IMR-90 (cell line): ENCODE results near the gene SYS1. TPM values are rescaled to one million over a fixed set of nuclear protein-coding genes. Genes with fewer than 3 reads are reported as not detected.

Experiments used
- ATAC-seq: fragments of 200-7000 bp; cut with Tn5 transposase; 2 replicates; pipeline ENCODE4 v1.9.1; 2020; ENCODE audit warnings: low read depth, mild to moderate bottlenecking, moderate library complexity
- BruUV-seq: library from RNA; stranded (reverse); fragments of 400-500 nt; replicated peaks from 2 replicates; lab custom pipeline; 2021; lab: Mats Ljungman, UMichigan
- CTCF ChIA-PET: fragments of 300-600 bp; formaldehyde crosslinking; extraction: SDS; loops from one replicate; lab custom pipeline; 2021; ENCODE audit warnings: antibody characterized with exemption; lab: Yijun Ruan, JAX
- POLR2A ChIA-PET: fragments of 300-600 bp; sonication (Branson Sonifier 250); formaldehyde crosslinking; loops from one replicate; lab custom pipeline; 2022; ENCODE audit warnings: antibody characterized with exemption; ENCODE audit not compliant: unreplicated experiment; lab: Charles Lee
- DNase-seq: peaks from one replicate; pipeline ENCODE4 v3.0.0; 2013
- H2AFZ ChIP-seq: replicated peaks from 2 replicates; pipeline ENCODE3; 2013; ENCODE audit warnings: low read length, mild to moderate bottlenecking; ENCODE audit not compliant: poor library complexity
- H2AK5ac ChIP-seq: 2 replicates; pipeline ENCODE4 v1.6.1; 2013; ENCODE audit warnings: low read depth, low read length, inconsistent platforms
- H2AK9ac ChIP-seq: replicated peaks from 2 replicates; pipeline ENCODE3; 2013; ENCODE audit warnings: mild to moderate bottlenecking, low read depth, low read length, moderate library complexity; ENCODE audit not compliant: poor library complexity
- H2BK120ac ChIP-seq: 2 replicates; pipeline ENCODE4 v1.6.1; 2013; ENCODE audit warnings: low read depth, low read length, inconsistent platforms
- H2BK15ac ChIP-seq: 3 replicates; pipeline ENCODE4 v1.6.1; 2013; ENCODE audit warnings: low read depth, low read length, inconsistent platforms
- H2BK20ac ChIP-seq: 2 replicates; pipeline ENCODE4 v1.6.1; 2013; ENCODE audit warnings: low read depth, mild to moderate bottlenecking, inconsistent platforms, low read length, moderate library complexity
- H2BK5ac ChIP-seq: 2 replicates; pipeline ENCODE4 v1.6.1; 2013; ENCODE audit warnings: mild to moderate bottlenecking, low read depth, low read length, inconsistent platforms; ENCODE audit not compliant: poor library complexity, severe bottlenecking
- H3K14ac ChIP-seq: replicated peaks from 2 replicates; pipeline ENCODE4 v1.6.1; 2013; ENCODE audit warnings: low read depth, low read length, inconsistent platforms
- H3K18ac ChIP-seq: 2 replicates; pipeline ENCODE4 v1.6.1; 2013; ENCODE audit warnings: low read depth, low read length, control low read depth
- H3K23ac ChIP-seq: 2 replicates; pipeline ENCODE4 v1.6.1; 2013; ENCODE audit warnings: low read depth, low read length, inconsistent platforms
- H3K27ac ChIP-seq: 2 replicates; pipeline ENCODE4 v1.5.1; 2013; ENCODE audit warnings: mild to moderate bottlenecking, control low read depth, low read length; ENCODE audit not compliant: insufficient read depth
- H3K27me3 ChIP-seq: 2 replicates; pipeline ENCODE4 v1.6.1; 2013; ENCODE audit warnings: low read length; ENCODE audit not compliant: control insufficient read depth, insufficient read depth
- H3K36me3 ChIP-seq: 2 replicates; pipeline ENCODE4 v1.6.1; 2013; ENCODE audit warnings: low read length, mixed read lengths; ENCODE audit not compliant: control insufficient read depth, insufficient read depth
- H3K4ac ChIP-seq: 2 replicates; pipeline ENCODE4 v1.6.1; 2013; ENCODE audit warnings: low read depth, low read length, inconsistent platforms
- H3K4me1 ChIP-seq: 2 replicates; pipeline ENCODE4 v1.6.1; 2013; ENCODE audit warnings: low read length, mixed read lengths; ENCODE audit not compliant: control insufficient read depth, insufficient read depth
- H3K4me2 ChIP-seq: 2 replicates; pipeline ENCODE4 v1.6.1; 2013; ENCODE audit warnings: low read depth, mild to moderate bottlenecking, control low read depth, low read length, moderate library complexity
- H3K4me3 ChIP-seq: 2 replicates; pipeline ENCODE4 v1.5.1; 2013; ENCODE audit warnings: low read depth, mild to moderate bottlenecking, control low read depth, low read length, moderate library complexity; ENCODE audit not compliant: insufficient read depth
- H3K56ac ChIP-seq: 2 replicates; pipeline ENCODE4 v1.6.1; 2013; ENCODE audit warnings: low read length, inconsistent platforms; ENCODE audit not compliant: insufficient read depth; ENCODE audit errors: extremely low read depth
- H3K79me1 ChIP-seq, 2 experiments: 2 replicates each; pipeline ENCODE4 v1.6.1; 2013; ENCODE audit warnings: low read length in 2 of 2, inconsistent platforms in 1 of 2, low read depth in 1 of 2
- H3K9ac ChIP-seq: 2 replicates; pipeline ENCODE4 v1.6.1; 2013; ENCODE audit warnings: low read depth, low read length, control low read depth
- H3K9me1 ChIP-seq: 2 replicates; pipeline ENCODE4 v1.6.1; 2013; ENCODE audit warnings: low read length, inconsistent platforms; ENCODE audit not compliant: insufficient read depth
- H3K9me3 ChIP-seq: 2 replicates; pipeline ENCODE4 v1.6.1; 2013; ENCODE audit warnings: low read length; ENCODE audit not compliant: control insufficient read depth, insufficient read depth
- H4K20me1 ChIP-seq: 2 replicates; pipeline ENCODE4 v1.6.1; 2013; ENCODE audit warnings: low read length, inconsistent platforms; ENCODE audit not compliant: insufficient read depth
- H4K5ac ChIP-seq: 2 replicates; pipeline ENCODE4 v1.6.1; 2013; ENCODE audit warnings: mild to moderate bottlenecking, low read depth, low read length, control low read depth
- H4K8ac ChIP-seq, 2 experiments: 2 replicates each; pipeline ENCODE4 v1.6.1; 2013; ENCODE audit warnings: low read depth in 2 of 2, low read length in 2 of 2, control low read depth in 1 of 2, inconsistent platforms in 1 of 2
- H4K91ac ChIP-seq: 2 replicates; pipeline ENCODE4 v1.6.1; 2013; ENCODE audit warnings: low read depth, low read length, inconsistent platforms; ENCODE audit not compliant: insufficient read depth
- BHLHE40 ChIP-seq: fragments of 150-350 bp; IDR thresholded peaks from 2 replicates; pipeline ENCODE4 v1.6.1; 2016; ENCODE audit warnings: mild to moderate bottlenecking, low read depth, low read length
- CEBPB ChIP-seq: IDR thresholded peaks from 2 replicates; pipeline ENCODE4 v1.6.1; 2012; ENCODE audit warnings: low read depth, low read length, improper control_type of control experiment
- CHD1 ChIP-seq: IDR thresholded peaks from 2 replicates; pipeline ENCODE4 v1.6.1; 2012; ENCODE audit warnings: low read depth, low read length, improper control_type of control experiment
- FOS ChIP-seq: fragments of 150-350 bp; IDR thresholded peaks from 2 replicates; pipeline ENCODE4 v1.6.1; 2016; ENCODE audit warnings: low read depth, low read length
- MAFK ChIP-seq: IDR thresholded peaks from 2 replicates; pipeline ENCODE4 v1.6.1; 2012; ENCODE audit warnings: low read depth, low read length, improper control_type of control experiment
- MAZ ChIP-seq: IDR thresholded peaks from 2 replicates; pipeline ENCODE4 v1.6.1; 2012; ENCODE audit warnings: low read depth, mild to moderate bottlenecking, low read length, improper control_type of control experiment, moderate library complexity, borderline replicate concordance
- NFE2L2 ChIP-seq: fragments of 150-350 bp; IDR thresholded peaks from 2 replicates; pipeline ENCODE4 v1.6.1; 2016; ENCODE audit warnings: low read depth, mild to moderate bottlenecking, low read length
- POLR2A ChIP-seq: IDR thresholded peaks from 2 replicates; pipeline ENCODE4 v1.6.1; 2012; ENCODE audit warnings: mild to moderate bottlenecking, low read depth, low read length
- RAD21 ChIP-seq: IDR thresholded peaks from 2 replicates; pipeline ENCODE4 v1.6.1; 2012; ENCODE audit warnings: low read length, improper control_type of control experiment
- RCOR1 ChIP-seq: IDR thresholded peaks from 2 replicates; pipeline ENCODE4 v1.6.1; 2012; ENCODE audit warnings: mild to moderate bottlenecking, low read length, improper control_type of control experiment; ENCODE audit not compliant: insufficient replicate concordance
- RFX5 ChIP-seq: IDR thresholded peaks from 2 replicates; pipeline ENCODE4 v1.8.0; 2012; ENCODE audit warnings: low read depth, mild to moderate bottlenecking, low read length, moderate library complexity
- SMC3 ChIP-seq: fragments of 150-350 bp; IDR thresholded peaks from 2 replicates; pipeline ENCODE4 v1.6.1; 2016; ENCODE audit warnings: low read depth, mild to moderate bottlenecking, antibody characterized with exemption, low read length, moderate library complexity
- WGBS, 2 experiments: methylation state at CpG; one replicate each; pipeline versions ENCODE4 v1.1.5 to v1.1.7; 2013; ENCODE audit warnings: missing lambda C conversion rate in 2 of 2; ENCODE audit not compliant: insufficient read length in 1 of 2; ENCODE audit errors: extremely low coverage in 2 of 2; 5-methylcytosine and 5-hydroxymethylcytosine counted together
- dilution Hi-C: fragments of 300-500 bp; cut with HindIII; formaldehyde crosslinking; loops from one replicate; pipeline ENCODE4 v1.14.3; 2018; ENCODE audit warnings: low sequenced_read_pairs; ENCODE audit not compliant: unreplicated experiment
- in situ Hi-C: fragments of 300-500 bp; cut with MboI; formaldehyde crosslinking; loops from 3 replicates; pipeline ENCODE4 v1.14.3; 2019; ENCODE audit warnings: low sequenced_read_pairs, inconsistent platforms, mixed read lengths
- intact Hi-C: fragments of 100-400 bp; cut with micrococcal nuclease; formaldehyde crosslinking; loops from 2 replicates; pipeline ENCODE4 v1.10.0; 2022
- polyA plus RNA-seq, 3 experiments: library from polyadenylated mRNA; depleted of rRNA; stranded (reverse); fragments of >200 nt; gene quantifications; 2 replicates each; pipeline ENCODE4 v1.2.3, GENCODE V29; 2012; ENCODE audit warnings: low replicate concordance in 1 of 3
- total RNA-seq: library from RNA; depleted of rRNA; stranded (reverse); fragments of >200 nt; gene quantifications from 2 replicates; pipeline ENCODE4 v1.2.3, GENCODE V29; 2012
- TF ChIP-seq, protein P1 (sequence below): fragments of 150-350 bp; IDR thresholded peaks from 2 replicates; pipeline ENCODE4 v1.6.1; 2017; ENCODE audit warnings: mild to moderate bottlenecking, antibody characterized with exemption, low read length, low read depth
- TF ChIP-seq, protein P2 (sequence below): fragments of 150-350 bp; IDR thresholded peaks from 2 replicates; pipeline ENCODE4 v1.6.1; 2016; ENCODE audit warnings: low read depth, mild to moderate bottlenecking, low read length, moderate library complexity, borderline replicate concordance

Gene SYS1
- total and polyA plus RNA-seq, 2 of the 4 experiments (the other 2 are of a cell fraction), result 12.9 to 24.6 TPM

DNA sequence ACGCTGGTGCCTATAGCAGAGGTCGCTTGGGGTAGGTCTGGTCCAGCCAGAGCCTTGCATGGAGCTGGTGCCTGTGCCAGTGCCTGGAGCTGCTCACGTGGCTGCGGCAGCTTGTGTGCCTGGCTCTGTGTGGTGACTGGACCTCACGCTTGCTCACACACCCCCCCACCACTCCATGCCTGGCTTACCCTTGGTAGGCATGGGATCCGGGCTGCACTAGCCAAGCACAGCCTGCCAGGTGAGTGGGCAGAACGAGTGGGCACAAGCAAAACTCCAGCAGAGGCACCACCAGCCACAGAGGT is 32.1 kb downstream of the SYS1 start:
- ATAC-seq (no peak), DNase-seq (no peak)
- H3K27me3 ChIP-seq, result no peaks in the 10 kb centered on the region
- no peak overlapping the region for H4K8ac ChIP-seq
- no peaks in the 10 kb centered on the region for H4K20me1 ChIP-seq
- TF ChIP-seq FOS, result no peak
- TF ChIP-seq, protein P1, sequence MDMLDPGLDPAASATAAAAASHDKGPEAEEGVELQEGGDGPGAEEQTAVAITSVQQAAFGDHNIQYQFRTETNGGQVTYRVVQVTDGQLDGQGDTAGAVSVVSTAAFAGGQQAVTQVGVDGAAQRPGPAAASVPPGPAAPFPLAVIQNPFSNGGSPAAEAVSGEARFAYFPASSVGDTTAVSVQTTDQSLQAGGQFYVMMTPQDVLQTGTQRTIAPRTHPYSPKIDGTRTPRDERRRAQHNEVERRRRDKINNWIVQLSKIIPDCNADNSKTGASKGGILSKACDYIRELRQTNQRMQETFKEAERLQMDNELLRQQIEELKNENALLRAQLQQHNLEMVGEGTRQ, result no peak
- no peak for TF ChIP-seq MAFK
- no peak for TF ChIP-seq NFE2L2
- TF ChIP-seq RAD21, result no peak
- no peak for TF ChIP-seq RFX5
- TF ChIP-seq CEBPB, result no peak
- TF ChIP-seq BHLHE40, result no peak
- no peak for TF ChIP-seq SMC3
- TF ChIP-seq CHD1, result no peak
- no peak for TF ChIP-seq MAZ
- TF ChIP-seq RCOR1, result no peak
- TF ChIP-seq POLR2A, result no peak
- TF ChIP-seq, protein P2, sequence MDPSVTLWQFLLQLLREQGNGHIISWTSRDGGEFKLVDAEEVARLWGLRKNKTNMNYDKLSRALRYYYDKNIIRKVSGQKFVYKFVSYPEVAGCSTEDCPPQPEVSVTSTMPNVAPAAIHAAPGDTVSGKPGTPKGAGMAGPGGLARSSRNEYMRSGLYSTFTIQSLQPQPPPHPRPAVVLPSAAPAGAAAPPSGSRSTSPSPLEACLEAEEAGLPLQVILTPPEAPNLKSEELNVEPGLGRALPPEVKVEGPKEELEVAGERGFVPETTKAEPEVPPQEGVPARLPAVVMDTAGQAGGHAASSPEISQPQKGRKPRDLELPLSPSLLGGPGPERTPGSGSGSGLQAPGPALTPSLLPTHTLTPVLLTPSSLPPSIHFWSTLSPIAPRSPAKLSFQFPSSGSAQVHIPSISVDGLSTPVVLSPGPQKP, result no peak
- no peak overlapping the region for H2BK15ac ChIP-seq
- intact Hi-C loops (no loop called here), dilution Hi-C loops (no loop called here), in situ Hi-C loops (no loop called here)
- H2AK5ac ChIP-seq, result no peak overlapping the region
- no peak overlapping the region for H3K9ac ChIP-seq
- no peak overlapping the region for H2AFZ ChIP-seq
- no peak overlapping the region for H4K91ac ChIP-seq
- no peak overlapping the region for H3K27ac ChIP-seq
- CTCF ChIA-PET, result interaction anchor here (0.9 kb wide), 1 partner anchor 21 kb away, joined by 4 read pairs; no protein-coding TSS in a partner anchor
- H3K23ac ChIP-seq, result no peak overlapping the region
- no peaks in the 10 kb centered on the region for H3K9me1 ChIP-seq
- no peaks in the 10 kb centered on the region for H3K79me1 ChIP-seq
- H2BK20ac ChIP-seq, result no peak overlapping the region
- no peak overlapping the region for H2BK120ac ChIP-seq
- H3K9me3 ChIP-seq, result no peaks in the 10 kb centered on the region
- no peak overlapping the region for H3K14ac ChIP-seq
- H3K18ac ChIP-seq, result no peak overlapping the region
- H2AK9ac ChIP-seq, result no peak overlapping the region
- no peak overlapping the region for H3K4ac ChIP-seq
- no TSS peak for BruUV-seq
- no peak overlapping the region for H3K56ac ChIP-seq
- H3K4me1 ChIP-seq, result no peaks in the 10 kb centered on the region
- POLR2A ChIA-PET, result no interaction called here
- no peaks in the 10 kb centered on the region for H3K36me3 ChIP-seq
- H3K4me2 ChIP-seq, result no peak overlapping the region
- 92% methylated on average over 2 of the region's 7 CpGs; no CpG with 5 or more reads in 1 of the 2 experiments for WGBS, 2 experiments
- H4K5ac ChIP-seq, result no peak overlapping the region
- no peak overlapping the region for H2BK5ac ChIP-seq
- no peak overlapping the region for H3K4me3 ChIP-seq
